ENCODE results near the gene LCORL.
"Not testable (repeated sequence)": the region's sequence is repeated elsewhere in the genome, so short reads cannot be mapped to it uniquely, and the experiment has no call there.

- TF ChIP-seq FOS (IDR thresholded peaks at IDR 0.05; ENCODE audit: low read depth, low read length); CTCF (conservative IDR thresholded peaks at IDR 0.05; ENCODE audit: low read depth, low read length); RAD21 (IDR thresholded peaks at IDR 0.05; ENCODE audit: low read length); RFX5 (IDR thresholded peaks at IDR 0.05; ENCODE audit: low read depth, low read length); POLR2A (IDR thresholded peaks at IDR 0.05; ENCODE audit: low read depth, low read length); BHLHE40 (IDR thresholded peaks at IDR 0.05; ENCODE audit: low read depth, low read length); ELK1 (IDR thresholded peaks at IDR 0.05; ENCODE audit: borderline replicate concordance, low read depth, low read length); MXI1 (IDR thresholded peaks at IDR 0.05; ENCODE audit: borderline replicate concordance, low read depth, low read length); NFE2L2 (IDR thresholded peaks at IDR 0.05; ENCODE audit: low read depth, low read length); CHD1 (IDR thresholded peaks at IDR 0.05; ENCODE audit: low read depth, low read length); USF2 (IDR thresholded peaks at IDR 0.05; ENCODE audit: low read depth, low read length); MAZ (IDR thresholded peaks at IDR 0.05; ENCODE audit: borderline replicate concordance, low read depth, low read length); CEBPB (IDR thresholded peaks at IDR 0.05; ENCODE audit: low read depth, low read length); MAFK (IDR thresholded peaks at IDR 0.05; ENCODE audit: low read depth, low read length): not testable (repeated sequence)
These were observed 14.8 kb upstream of the LCORL start for GRCh38 chr4:18036369-18036768.
